NCI-H510A treated with DMSO at 0.1 percent for 48 hours (cell line): ENCODE results near the gene COL6A2.
"Not testable (repeated sequence)": the region's sequence is repeated elsewhere in the genome, so short reads cannot be mapped to it uniquely, and the experiment has no call there.

Experiments used
- DNase-seq: peaks from one replicate; lab custom pipeline; 2025; lab: John Stamatoyannopoulos, UW

Gene COL6A2

DNA sequence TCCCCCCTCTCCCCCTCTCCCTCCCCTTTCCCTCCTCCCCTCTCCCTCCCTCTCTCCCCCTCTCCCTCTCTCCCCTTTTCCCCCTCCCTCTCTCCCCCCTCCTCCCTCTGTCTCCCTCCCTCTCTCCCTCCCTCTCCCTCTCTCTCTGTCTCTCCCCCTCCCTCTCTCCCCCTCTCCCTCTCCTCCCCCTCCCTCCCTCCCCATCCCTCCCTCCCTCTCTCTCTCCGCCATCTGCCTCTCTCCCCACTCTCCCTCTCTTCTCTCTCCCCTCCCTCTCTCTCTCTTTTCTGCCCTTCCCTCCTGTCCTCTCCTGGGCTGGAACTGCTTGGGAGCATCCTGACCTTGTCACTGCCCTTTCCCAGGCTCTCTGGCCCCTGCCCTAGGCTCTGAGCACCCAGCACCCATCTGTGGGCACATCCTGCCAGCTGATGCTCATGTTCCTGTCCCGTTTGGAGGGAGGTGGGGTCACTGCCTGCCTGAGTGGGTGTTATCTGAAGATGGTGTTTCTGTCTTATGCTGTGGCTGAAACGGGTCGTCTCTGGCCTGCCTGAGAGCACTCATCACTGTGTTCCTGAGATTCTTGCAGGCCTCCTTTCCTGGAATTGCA, 46.7 kb downstream of the COL6A2 start:
- DNase-seq: no peak

DNA sequence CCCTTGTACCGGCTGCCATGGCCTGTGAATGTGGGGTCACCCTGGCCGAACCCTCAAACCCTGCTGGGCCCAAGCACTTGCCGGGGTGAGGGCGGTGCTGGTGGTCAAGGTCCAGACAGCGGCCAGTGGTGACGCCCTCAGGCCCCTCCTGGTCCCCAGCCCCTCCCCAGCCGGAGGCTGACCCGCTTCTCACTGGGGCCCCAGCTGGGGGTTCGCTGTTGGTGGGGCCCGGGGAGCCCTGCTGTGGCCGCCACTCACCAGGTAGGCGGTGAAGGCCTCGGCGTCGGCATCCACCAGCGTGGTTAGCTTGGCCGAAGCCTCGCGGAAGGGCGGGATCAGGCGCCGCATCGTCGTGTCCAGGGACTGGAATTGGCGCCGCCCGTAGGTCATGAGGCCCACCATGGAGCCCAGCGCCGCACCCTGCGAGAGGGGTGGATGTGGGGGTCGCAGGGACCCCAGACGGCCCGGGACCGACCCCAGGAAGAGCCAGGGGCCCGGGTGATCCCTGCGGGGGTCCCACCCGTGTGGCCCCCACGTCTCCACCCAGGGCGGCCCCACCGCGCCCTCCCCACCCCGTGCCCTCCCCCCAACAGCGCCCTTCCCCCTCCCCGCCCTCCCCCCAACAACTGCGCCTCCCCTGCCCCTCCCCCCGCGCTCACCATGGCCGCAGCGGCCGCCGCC, 47.4 kb downstream of the COL6A2 start:
- no peak for DNase-seq

DNA sequence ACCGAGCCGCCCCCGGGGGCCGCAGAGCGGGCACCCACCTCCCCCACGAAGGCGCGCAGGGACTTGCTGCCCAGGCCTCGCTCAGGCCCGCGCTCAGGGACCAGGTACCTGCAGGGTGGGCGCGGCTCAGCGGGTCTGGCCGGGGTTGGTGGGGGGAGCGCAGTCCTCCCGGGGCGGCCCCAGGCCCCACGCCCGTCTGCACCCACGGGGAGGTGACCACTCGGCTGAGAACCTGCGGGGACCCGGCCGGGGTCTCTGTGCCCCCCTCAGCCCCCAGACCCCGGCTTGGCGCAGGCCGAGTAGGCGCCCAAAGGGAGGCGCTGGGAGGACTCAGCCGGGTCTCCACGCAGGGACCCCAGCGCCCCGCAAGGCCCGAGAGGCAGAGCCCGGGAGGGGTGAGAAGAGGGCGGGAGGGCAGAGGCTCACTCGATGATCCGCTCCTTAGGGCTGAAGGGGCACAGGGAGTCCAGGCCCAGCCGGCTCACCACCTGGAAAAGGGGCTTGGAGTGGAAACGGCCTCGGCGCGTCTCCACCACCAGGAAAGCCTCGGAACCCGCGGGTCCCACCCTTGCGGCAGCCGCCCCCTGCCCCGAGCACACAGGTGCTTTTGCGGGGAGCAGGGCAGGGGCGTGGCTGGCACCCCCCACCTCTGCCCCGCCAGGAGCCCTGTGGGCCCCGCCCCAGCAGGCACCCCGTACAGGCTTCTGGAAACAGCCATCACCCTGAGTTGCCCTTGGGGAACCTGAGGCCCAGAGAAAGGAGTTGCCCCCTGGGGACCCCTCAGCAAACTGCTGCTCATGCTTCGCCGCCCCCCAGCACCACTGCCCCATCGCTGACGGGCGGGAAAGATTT, 48.2 kb downstream of the COL6A2 start:
- no peak for DNase-seq

DNA sequence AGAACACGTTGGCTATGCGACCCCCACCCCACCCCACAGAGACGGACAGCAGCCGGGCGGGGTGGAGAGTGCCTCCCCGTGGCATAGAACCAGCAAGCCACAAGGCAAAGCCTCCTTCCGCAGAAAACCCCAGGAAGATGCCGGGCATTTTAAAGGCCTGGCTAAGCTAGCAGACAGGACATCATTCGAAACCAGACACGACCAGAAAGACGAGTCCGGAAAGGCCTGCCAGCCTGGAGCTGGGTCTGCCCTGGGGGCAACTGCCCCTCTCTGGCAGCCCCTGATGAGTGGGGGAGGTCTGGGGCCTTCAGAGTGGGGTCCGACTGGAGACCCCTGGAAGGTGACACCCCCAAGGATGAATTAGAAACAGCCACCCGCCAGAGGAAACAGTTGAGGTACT, 48.9 kb downstream of the COL6A2 start:
- DNase-seq: no peak

DNA sequence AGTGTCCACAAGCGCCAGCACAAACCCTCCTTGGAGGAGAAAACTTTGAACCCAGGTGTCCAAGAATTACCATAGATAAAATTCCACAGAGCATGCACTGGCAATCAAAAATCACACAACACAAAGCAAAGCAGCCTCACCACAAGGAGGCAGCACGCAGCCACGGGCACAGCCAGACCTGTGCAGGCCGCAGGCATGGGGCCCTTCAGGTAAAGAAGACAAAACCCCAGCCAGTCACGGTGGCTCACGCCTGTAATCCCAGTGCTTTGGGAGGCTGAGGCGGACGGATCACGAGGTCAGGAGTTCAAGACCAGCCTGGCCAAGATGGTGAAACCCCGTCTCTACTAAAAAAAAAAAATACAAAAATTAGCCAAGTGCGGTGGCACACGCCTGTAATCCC, 49.5 kb downstream of the COL6A2 start:
- DNase-seq: not testable (repeated sequence)

DNA sequence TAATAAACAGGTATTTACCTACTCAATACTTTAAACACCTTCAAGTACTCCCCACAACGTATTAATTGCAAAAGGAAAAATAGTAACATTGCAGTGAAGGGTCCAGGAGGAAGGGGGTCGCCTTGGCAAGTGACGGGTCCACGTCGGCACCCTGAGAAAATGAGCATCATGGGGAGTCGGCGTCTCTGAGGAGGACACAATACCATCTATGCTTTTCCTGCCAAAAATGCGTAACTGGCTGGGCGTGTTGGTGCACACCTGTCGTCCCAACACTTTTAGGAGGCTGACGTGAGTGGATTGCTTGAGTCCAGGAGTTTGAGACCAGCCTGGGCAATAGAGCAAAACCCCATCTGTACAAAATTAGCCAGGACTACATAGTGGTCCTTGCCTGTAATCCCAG, 50.2 kb downstream of the COL6A2 start:
- DNase-seq: no peak

DNA sequence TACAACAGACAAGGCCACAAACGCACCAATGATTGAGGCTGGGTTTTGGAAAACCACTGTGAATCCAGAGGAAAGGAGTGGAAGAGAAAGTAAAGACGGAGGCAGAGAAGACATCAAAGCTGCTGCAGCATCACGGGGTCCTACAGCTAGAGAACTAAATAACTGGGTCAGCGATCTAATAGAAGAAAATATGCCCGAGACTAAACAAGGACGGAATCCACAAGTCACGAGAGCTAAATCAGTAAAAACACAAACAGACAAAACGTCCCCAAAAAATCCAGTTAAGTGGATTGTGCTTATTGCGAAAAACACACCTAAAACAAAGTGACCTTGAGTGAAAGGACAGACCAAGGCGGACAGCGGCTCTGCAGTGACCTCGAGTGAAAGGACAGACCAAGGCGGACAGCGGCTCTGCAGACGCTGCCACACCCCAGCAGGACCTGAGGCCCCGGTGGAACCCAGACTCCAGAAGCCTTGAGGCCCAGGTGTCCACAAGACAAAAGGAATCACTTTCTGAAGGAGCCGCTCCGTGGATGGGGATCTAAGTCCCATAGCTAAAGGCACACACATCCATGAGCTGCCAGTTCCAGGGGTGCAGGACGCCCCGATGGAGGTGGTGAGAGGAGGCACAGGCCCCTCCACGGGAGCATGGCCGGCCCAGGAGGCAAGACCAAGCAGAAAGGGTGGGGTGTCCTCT, 51.4 kb downstream of the COL6A2 start:
- DNase-seq: no peak

DNA sequence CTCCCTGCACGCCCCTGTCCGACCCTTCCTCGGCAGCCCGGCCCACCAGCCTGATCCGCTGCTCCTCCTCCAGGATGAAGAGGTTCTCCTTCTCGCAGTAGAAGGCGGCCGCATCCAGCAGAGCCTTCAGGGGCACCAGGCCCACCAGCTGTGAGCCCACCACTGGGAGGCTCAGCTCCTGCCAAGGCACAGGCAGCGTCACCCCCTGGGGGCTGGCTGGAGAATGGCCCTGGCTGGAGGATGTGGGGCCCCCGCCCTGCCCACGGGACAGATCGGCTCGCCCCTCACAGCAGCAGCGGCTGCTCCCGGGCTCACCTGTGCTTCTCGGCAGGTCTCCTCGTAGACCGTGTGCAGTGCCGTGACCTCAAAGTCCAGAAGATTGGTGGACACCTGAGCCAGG, 52.2 kb downstream of the COL6A2 start:
- no peak for DNase-seq

DNA sequence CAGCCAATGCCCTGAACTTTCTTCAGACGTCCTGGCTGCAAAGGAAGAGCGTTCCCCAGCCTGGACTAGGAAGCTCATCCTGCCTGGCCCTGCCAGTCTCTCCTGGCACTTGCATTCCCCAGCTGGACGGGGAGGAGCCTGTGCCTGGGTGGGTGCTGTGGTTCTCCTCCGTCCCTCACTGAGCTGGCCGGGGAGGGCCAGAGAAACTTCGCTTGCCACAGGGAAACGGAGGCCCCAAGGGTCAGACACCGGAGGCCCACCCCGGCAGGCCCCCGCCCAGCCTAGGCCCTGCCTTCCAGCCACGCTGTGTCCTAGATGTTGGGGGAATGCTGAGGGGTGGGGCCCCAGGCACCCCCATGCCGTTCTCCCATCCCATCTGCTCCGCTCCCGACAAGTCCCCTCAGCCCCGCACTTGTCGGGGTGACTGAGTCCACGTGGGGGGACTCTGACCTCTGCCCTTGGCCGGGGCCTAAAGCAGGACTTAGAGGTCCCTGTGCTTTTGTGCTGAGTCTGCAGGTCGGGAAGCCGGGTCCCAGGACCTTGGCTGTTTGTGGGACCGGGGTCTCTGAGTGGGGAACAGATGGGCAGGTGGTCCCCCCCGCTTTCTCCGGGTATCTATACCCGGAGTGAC, 52.7 kb downstream of the COL6A2 start:
- DNase-seq: no peak

DNA sequence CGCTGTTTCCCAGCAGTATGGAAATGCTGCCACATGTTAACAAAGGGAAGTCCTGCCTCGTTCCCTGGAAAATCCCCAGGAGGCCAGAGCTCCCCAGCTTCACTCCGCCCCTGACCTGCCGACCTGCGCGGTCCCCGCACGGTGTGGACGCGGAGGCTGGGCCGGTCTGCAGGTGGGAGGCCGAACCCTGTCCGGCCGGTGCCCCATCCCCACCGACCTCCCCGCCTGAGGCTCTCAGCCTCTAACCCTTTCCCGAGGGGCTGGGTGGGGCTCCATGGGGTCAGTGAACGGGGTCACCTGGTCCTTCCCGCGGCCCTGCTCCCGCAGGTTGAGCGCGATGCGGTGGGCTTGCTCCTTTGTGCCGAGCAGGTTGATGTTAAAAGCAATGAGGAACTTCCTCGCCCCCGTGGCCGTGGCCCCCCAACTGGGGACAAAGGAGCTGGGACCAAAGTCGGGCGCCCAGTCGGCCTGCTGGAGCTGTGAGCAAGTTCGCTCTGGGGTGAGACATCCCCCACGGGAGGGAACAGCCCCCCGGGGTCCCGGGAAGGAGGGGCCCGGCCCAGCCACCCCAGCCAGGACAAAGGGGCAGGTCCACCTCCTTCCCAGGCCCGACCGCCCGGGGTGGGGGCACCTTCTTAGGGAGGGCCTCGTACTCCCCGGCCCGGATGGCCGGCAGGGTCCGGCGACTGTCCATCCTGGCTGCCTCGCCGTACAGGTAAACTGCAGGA, 53.5 kb downstream of the COL6A2 start:
- DNase-seq: no peak

DNA sequence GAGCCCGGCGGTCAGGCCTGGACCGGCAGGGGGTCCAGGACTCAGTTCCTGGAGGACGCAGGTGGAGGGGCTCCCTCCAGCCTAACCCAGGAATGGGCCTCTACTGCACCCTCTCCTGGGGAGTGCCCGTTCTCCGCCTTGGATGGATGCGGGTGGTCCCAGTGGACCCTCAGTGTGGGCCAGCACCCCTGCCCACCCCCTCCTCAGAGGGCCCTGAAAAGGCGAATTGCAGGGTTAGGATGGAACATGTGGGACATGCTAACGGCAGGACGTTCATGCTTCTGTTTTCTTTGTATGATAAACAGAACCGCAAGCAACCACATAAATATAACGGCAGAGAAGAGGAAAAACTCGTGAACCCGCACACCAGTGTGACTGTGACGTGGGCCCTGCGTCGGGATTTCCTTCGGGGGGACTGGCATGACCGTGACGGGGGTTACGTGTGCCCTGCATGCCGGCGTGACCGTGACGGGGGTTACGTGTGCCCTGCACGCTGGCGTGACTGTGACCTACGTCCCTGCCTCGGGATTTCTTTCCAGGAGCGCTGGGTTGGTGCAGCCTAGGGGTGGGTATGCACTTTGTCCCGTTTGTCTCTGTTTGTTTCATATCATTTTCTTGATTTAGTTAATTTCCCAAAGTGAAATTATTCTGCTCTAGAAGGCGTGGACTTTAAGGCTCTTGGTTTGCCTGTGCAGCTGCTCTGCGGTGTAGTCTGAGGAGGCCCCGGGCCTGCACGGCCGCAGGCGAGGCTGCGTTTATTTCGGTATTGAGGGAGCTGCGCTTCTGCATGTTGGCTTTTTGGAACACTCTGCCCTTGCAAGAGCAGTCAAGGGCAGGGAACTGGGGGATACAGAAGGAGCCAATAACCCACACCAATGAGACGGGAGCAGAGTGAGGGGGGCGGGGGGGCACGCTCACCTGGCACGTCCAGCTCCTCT, 54.3 kb downstream of the COL6A2 start:
- no peak for DNase-seq

DNA sequence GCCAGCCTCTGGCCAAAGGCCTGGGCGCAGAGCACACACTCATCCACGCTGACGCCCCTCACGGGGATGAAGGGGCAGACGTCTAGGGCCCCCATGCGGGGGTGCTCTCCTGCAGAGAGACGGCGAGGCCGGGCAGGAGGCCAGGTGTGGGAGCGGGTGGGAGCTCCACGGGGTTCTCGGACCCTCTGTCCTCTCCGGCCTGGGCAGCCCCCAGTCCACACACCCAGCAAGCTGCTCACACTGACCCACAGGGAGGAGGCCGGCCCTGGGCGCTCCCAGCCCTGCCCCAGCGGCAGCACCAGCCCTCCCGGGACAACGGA, 55.0 kb downstream of the COL6A2 start:
- no peak for DNase-seq

DNA sequence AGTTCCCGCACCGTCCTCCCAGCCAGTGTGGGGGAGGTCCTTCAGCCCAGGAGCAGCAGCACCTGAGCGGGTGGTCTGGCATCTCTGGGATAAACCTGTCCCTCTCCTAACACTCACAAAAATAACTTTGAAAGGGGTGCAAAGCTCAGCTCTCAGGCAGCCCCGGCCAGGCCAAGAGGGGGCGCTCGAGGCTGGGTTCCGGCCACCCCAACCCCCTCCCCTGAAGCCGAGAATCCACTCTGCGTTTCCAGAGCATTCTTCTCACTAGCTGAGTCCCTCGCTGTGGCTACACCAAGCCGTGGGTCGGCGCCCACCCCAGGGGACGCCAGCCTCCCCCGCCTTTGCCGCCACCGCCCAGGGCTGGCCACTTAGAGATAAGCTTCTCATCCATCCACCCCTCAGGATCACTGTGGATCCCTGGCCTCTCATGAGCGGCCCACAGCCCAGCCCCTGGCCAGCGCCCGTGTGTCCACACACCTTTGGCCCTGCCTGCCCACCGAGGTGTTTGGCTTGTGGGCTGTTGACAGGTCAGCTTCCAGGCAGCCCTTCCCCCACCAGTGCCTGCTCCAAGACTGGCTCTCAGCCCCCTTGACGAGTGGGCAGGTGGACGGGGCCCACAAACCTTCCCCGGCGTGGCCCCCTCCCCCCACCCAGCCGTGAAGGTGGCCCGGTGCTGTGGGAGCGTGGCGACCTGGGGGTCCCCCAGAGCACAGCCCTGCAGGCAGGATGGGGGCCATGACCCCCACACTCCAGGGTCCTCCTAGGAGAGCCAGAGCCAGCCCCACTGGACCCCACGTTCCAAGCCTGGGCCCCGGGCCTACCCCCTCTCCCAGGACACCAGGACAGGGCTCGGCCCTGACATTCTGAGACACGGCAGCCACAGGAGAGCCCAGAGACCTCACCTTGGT, 55.6 kb downstream of the COL6A2 start:
- peak; percentile 9 for DNase-seq

DNA sequence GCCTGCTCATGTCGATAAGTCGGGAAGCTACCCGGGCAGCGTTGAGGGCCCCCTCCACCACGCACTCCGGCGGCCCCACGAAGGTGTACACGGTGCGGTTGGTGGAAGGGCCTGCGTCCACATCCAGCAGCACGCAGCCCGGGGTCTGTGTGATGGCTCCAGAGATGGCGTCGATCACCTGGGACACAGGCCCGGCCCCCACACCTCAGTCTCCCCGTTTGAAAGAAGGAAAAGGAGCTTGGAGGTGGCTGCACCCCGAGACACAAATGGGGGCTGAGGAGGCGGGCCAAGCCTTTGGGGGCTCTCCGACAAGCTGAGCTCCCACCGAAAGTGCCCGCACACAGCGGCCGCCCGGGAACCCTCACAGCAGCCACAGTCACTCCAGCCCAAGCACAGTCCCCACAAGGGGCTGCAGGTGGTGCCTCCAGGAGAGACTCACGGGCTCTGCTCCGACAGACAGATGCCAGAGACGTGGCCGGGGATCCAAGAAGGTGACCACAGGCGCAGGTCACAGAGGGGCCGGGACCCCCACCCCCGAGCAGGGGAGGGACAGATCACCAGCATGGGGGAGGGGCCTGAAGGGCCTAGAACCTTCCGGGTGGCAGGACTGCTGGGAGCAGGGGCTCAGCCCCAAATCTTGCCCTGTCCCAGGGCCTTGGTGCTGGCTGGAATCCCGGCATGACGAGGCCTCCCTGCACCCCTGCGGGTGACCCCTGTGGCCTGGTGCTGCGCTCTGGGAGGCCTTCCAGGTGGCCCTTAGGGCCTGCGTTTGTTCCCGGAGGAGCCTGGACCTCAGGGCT, 56.4 kb downstream of the COL6A2 start:
- no peak for DNase-seq

DNA sequence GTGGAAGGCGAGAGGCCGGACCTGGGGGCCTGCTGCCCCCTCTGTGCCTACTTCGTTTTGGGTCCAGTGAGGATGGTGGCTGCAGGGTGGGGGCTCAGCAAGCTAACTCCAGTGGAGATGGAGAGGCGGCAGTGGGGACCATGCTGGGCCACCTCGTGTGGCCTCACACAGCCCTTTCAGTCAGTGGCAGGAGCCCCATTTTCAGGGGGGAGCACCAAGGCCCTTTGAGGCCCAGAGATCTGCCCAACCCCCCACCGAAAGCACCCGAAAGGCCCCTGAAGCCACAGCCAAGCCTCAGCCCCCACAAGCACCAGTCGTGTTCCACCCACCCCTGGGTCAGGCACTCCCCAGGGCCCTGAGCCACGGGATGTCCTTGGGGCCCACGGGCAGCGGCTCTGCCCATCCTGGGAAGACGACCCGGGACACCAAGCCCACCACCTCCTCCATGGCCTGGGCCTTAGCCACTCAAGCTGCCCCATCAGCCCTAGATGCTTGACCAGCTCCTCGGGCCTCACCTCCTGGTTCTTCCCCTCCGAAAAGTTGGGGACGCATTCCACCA, 57.1 kb downstream of the COL6A2 start:
- DNase-seq: no peak

DNA sequence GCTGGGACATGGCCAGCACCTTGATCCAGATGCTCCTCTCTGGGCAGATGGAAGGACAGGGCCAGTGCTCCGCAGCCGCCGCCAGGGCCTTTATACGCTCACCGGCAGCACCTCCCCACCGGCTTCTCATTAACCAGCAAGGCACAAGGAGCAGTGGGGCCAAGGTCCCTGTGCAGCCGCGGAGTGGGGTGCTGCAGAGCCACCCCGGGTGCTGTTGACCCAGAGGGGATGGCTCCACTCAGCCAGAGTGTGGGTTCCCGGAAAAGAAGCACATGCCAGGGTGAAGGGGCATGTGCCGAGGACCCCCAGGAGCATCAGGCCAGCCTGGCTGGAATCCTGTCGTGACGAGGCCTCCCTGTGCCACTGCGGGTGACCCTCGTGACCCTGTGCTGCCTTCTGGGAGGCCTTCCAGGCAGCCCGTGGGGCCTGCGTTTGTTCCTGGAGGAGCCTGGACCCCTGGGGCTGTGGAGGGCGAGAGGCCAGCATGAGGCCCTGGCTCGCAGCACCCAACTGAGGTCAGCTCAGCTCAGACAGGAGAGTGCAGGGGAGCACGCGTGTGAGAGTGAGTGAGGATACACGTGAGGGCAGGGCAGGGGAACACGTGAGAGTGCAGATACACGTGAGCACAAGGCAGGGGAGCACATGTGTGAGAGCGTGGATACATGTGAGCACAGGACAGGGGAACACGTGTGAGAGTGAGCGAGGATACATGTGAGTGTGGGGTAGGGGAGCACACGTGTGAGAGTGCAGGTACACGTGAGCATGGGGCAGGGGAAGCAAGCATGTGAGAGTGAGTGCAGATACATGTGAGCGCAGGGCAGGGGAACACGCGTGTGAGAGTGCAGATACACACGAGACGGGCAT, 57.8 kb downstream of the COL6A2 start, which contains the start of gene FTCD:
TSS of gene FTCD (minus strand) at position 66 of the 864 bp plus-strand sequence. CDS start at position 10, 56 bp downstream.
- DNase-seq: no peak

DNA sequence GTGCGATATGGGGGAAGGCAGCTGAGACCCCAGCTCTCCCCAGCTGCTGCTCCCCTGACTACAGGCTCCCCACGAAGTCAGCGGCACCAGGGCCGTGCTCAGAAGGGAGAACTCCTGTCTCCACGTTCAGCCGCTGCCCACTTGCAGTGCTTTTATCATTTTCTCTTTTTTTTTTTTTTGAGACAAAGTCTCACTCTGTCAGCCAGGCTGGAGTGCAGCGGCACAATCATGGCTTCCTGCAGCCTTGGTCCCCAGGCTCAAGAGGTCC, 58.4 kb downstream of the COL6A2 start:
- no peak for DNase-seq
